ENCODE results near the gene IFI16. TPM values are rescaled to one million over a fixed set of nuclear protein-coding genes. Genes with fewer than 3 reads are reported as not detected.
A peak's percentile ranks its signal among the peaks of the same experiment; 100 is the strongest.

IFI16 gene
- total and polyA plus RNA-seq, 10 of the 15 experiments (the other 5 are each of a cell fraction or from before 2014, with no cell fraction given): 120 to 375 (median 188) TPM

GRCh38 chr1:159067699-159068621 lies 58.3 kb downstream of the IFI16 start (continued):
- TF ChIP-seq ZNF622 (IDR thresholded peaks at IDR 0.05) (no peak), MEF2A (IDR thresholded peaks at IDR 0.05; ENCODE audit: insufficient read depth, low read depth, low read length) (peak; percentile 97), CBFB (IDR thresholded peaks at IDR 0.05; ENCODE audit: low read depth) (peak; percentile 32; the same call in 1 of the 2 replicates), ETV6 (conservative IDR thresholded peaks at IDR 0.05 in 1 of 2, IDR thresholded peaks at IDR 0.05 in 1 of 2; ENCODE audit: borderline replicate concordance in 1 of 2, low read depth in 1 of 2) (peak in 1 of 2 experiments; percentile 99; a peak in 2 of 4 replicates), REST (IDR thresholded peaks at IDR 0.05; ENCODE audit: low read depth, low read length) (no peak), JUNB (IDR thresholded peaks at IDR 0.05) (peak; percentile 95), ZNF207 (IDR thresholded peaks at IDR 0.05; ENCODE audit: borderline replicate concordance) (no peak), LARP7 (IDR thresholded peaks at IDR 0.05) (no peak), BMI1 (IDR thresholded peaks at IDR 0.05; ENCODE audit: borderline replicate concordance) (peak; percentile 79)
